HEK293 (cell line): ENCODE data around the gene TMEM151A.
"Not testable (repeated sequence)": the region's sequence is repeated elsewhere in the genome, so short reads cannot be mapped to it uniquely, and the experiment has no call there.

Experiments
- CTCF ChIA-PET: fragments of 350-600 bp; formaldehyde crosslinking; extraction: SDS; loops from one replicate; lab custom pipeline; 2021; ENCODE audit warnings: antibody characterized with exemption; lab: Yijun Ruan, JAX
- POLR2A ChIA-PET: fragments of 300-600 bp; formaldehyde crosslinking; extraction: SDS; loops from one replicate; lab custom pipeline; 2020; ENCODE audit warnings: antibody characterized with exemption, inconsistent platforms; lab: Yijun Ruan, JAX
- H3K27ac ChIP-seq: fragments of 200-500 bp; sonication (Bioruptor generic); 2 replicates; pipeline ENCODE4 v1.5.1; 2014; ENCODE audit warnings: low read depth, low read length, control low read depth, inconsistent platforms; ENCODE audit errors: extremely low read depth
- H3K36me3 ChIP-seq, 2 experiments: fragments of 200-500 bp in 1 of 2; sonication (Bioruptor generic) in 1 of 2; 1 replicate in 1 of 2; 2 replicates in 1 of 2; pipeline ENCODE4 v1.5.1; 2014 to 2017; ENCODE audit warnings: inconsistent platforms in 2 of 2, low read length in 2 of 2; ENCODE audit not compliant: control insufficient read depth in 2 of 2, insufficient read depth in 1 of 2
- H3K4me1 ChIP-seq: fragments of 200-500 bp; sonication (Bioruptor generic); 2 replicates; pipeline ENCODE4 v1.5.1; 2014; ENCODE audit warnings: mild to moderate bottlenecking, low read length, inconsistent platforms; ENCODE audit not compliant: control insufficient read depth, insufficient read depth
- H3K4me3 ChIP-seq: 2 replicates; pipeline ENCODE4 v1.5.1; 2011; ENCODE audit warnings: low read depth, mild to moderate bottlenecking, control low read depth, low read length, moderate library complexity
- H3K9me3 ChIP-seq: fragments of 200-500 bp; sonication (Bioruptor generic); 2 replicates; pipeline ENCODE4 v1.5.1; 2014; ENCODE audit warnings: low read depth, low read length, inconsistent platforms; ENCODE audit not compliant: control insufficient read depth, insufficient read depth
- BCL11A ChIP-seq: fragments of 450-650 bp; formaldehyde crosslinking; IDR thresholded peaks from 2 replicates; pipeline ENCODE4 v1.5.1; 2016; ENCODE audit warnings: low read depth, missing biosample characterization, missing genetic modification characterization
- EGR2 ChIP-seq: fragments of 450-650 bp; formaldehyde crosslinking; IDR thresholded peaks from 2 replicates; pipeline ENCODE4 v1.5.1; 2016; ENCODE audit warnings: low read depth, missing biosample characterization, missing genetic modification characterization
- FEZF1 ChIP-seq: fragments of 450-650 bp; formaldehyde crosslinking; IDR thresholded peaks from 2 replicates; pipeline ENCODE4 v1.5.1; 2016; ENCODE audit warnings: missing biosample characterization, missing genetic modification characterization
- KLF17 ChIP-seq: fragments of 450-650 bp; formaldehyde crosslinking; IDR thresholded peaks from 2 replicates; pipeline ENCODE4 v1.5.1; 2016; ENCODE audit warnings: missing biosample characterization, missing genetic modification characterization
- MZF1 ChIP-seq: fragments of 450-650 bp; formaldehyde crosslinking; IDR thresholded peaks from 2 replicates; pipeline ENCODE4 v1.5.1; 2017; ENCODE audit warnings: missing biosample characterization, missing genetic modification characterization, borderline replicate concordance
- TCF7L2 ChIP-seq: IDR thresholded peaks from 2 replicates; pipeline ENCODE4 v1.6.1; 2011; ENCODE audit warnings: low read depth, mild to moderate bottlenecking, inconsistent platforms, low read length, moderate library complexity, borderline replicate concordance
- ZEB2 ChIP-seq: fragments of 450-650 bp; formaldehyde crosslinking; IDR thresholded peaks from 2 replicates; pipeline ENCODE4 v1.5.1; 2016; ENCODE audit warnings: missing biosample characterization, missing genetic modification characterization
- ZFP37 ChIP-seq: fragments of 450-650 bp; formaldehyde crosslinking; IDR thresholded peaks from 2 replicates; pipeline ENCODE4 v1.5.1; 2016; ENCODE audit warnings: missing biosample characterization, missing genetic modification characterization
- ZNF114 ChIP-seq: fragments of 450-650 bp; formaldehyde crosslinking; IDR thresholded peaks from 2 replicates; pipeline ENCODE4 v1.5.0; 2017; ENCODE audit warnings: missing biosample characterization, missing genetic modification characterization
- ZNF214 ChIP-seq: fragments of 450-650 bp; formaldehyde crosslinking; IDR thresholded peaks from 2 replicates; pipeline ENCODE4 v1.5.1; 2017; ENCODE audit warnings: missing biosample characterization, mild to moderate bottlenecking, missing genetic modification characterization, borderline replicate concordance
- ZNF24 ChIP-seq: fragments of 450-650 bp; formaldehyde crosslinking; IDR thresholded peaks from 2 replicates; pipeline ENCODE4 v1.5.1; 2016; ENCODE audit warnings: missing biosample characterization, missing genetic modification characterization
- ZNF433 ChIP-seq: fragments of 450-650 bp; formaldehyde crosslinking; IDR thresholded peaks from 2 replicates; pipeline ENCODE4 v1.5.1; 2016; ENCODE audit warnings: missing biosample characterization, missing genetic modification characterization, low read depth
- ZNF48 ChIP-seq: fragments of 450-650 bp; formaldehyde crosslinking; IDR thresholded peaks from 2 replicates; pipeline ENCODE4 v1.5.1; 2016; ENCODE audit warnings: missing biosample characterization, missing genetic modification characterization
- ZNF510 ChIP-seq: fragments of 450-650 bp; formaldehyde crosslinking; IDR thresholded peaks from 2 replicates; pipeline ENCODE4 v1.5.1; 2018; ENCODE audit warnings: mild to moderate bottlenecking, missing genetic modification characterization, missing biosample characterization; ENCODE audit not compliant: insufficient replicate concordance
- ZNF544 ChIP-seq: fragments of 450-650 bp; formaldehyde crosslinking; IDR thresholded peaks from 2 replicates; pipeline ENCODE4 v1.5.0; 2017; ENCODE audit warnings: missing biosample characterization, missing genetic modification characterization
- ZNF830 ChIP-seq: fragments of 450-650 bp; IDR thresholded peaks from 2 replicates; pipeline ENCODE4 v1.5.0; 2018; ENCODE audit warnings: missing biosample characterization, missing genetic modification characterization, low read depth, mild to moderate bottlenecking, moderate library complexity
- TF ChIP-seq, protein P1 (sequence below): fragments of 450-650 bp; formaldehyde crosslinking; IDR thresholded peaks from 2 replicates; pipeline ENCODE4 v1.5.1; 2016; ENCODE audit warnings: missing biosample characterization, missing genetic modification characterization
- TF ChIP-seq, protein P2 (sequence below): fragments of 450-650 bp; formaldehyde crosslinking; IDR thresholded peaks from 2 replicates; pipeline ENCODE4 v1.5.1; 2017; ENCODE audit warnings: missing biosample characterization, missing genetic modification characterization
- TF ChIP-seq, protein P3 (sequence below): fragments of 450-650 bp; formaldehyde crosslinking; IDR thresholded peaks from 2 replicates; pipeline ENCODE4 v1.5.1; 2016; ENCODE audit warnings: missing biosample characterization, missing genetic modification characterization

The TMEM151A gene

DNA sequence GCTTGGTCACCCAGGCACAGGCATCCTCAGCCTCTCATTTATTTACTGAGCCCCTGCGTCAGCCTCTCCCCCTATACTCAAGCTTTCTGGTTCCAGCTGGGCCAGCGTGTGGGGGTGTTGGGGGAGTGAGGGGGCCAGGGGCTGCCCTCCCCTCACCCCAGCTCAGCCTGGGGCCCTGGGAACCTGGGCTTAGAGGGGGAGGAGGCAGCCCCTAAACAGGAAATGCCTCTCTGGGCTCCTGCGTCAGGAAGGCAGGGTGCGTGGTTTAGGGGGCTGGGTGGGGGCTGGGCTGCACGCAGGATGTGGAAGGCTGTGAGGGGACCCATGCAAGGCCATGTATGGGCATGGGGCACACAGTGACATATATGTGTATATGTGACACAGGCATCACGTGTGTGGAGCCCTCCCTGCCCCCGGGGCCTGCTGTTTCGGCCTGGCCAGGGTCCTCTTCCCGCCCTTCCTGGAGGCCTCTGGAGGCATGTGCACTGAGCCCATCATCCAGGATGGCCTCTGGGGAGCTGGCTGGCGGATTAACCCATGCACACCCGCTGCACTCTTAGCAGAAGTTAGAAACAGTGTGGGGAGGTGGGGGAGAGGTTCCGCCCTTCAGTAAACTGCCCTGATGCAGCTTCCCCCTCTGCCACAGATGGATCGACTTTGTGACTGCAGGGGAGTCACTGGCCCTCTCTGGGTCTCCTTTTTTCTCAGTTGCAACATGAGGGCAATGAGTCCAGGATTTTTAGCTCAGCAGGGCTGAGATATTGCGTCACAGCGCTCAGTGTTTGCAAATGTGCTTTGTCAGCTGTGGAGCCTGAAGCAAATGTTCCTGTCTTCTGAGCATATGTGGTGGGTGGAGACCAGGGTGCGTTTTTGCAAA, 26.3 kb downstream of the TMEM151A start:
- CTCF ChIA-PET = no interaction called here
- Histone ChIP-seq H3K36me3 (no peaks in the 10 kb centered on the region), H3K9me3 (no peaks in the 10 kb centered on the region), H3K4me3 (no peak overlapping the region)
- POLR2A ChIA-PET = interaction anchor here (1.2 kb wide), 1 partner anchor 18 kb away, joined by 3 read pairs; the partner anchor contains the start of gene RIN1
- TF ChIP-seq, protein P1, sequence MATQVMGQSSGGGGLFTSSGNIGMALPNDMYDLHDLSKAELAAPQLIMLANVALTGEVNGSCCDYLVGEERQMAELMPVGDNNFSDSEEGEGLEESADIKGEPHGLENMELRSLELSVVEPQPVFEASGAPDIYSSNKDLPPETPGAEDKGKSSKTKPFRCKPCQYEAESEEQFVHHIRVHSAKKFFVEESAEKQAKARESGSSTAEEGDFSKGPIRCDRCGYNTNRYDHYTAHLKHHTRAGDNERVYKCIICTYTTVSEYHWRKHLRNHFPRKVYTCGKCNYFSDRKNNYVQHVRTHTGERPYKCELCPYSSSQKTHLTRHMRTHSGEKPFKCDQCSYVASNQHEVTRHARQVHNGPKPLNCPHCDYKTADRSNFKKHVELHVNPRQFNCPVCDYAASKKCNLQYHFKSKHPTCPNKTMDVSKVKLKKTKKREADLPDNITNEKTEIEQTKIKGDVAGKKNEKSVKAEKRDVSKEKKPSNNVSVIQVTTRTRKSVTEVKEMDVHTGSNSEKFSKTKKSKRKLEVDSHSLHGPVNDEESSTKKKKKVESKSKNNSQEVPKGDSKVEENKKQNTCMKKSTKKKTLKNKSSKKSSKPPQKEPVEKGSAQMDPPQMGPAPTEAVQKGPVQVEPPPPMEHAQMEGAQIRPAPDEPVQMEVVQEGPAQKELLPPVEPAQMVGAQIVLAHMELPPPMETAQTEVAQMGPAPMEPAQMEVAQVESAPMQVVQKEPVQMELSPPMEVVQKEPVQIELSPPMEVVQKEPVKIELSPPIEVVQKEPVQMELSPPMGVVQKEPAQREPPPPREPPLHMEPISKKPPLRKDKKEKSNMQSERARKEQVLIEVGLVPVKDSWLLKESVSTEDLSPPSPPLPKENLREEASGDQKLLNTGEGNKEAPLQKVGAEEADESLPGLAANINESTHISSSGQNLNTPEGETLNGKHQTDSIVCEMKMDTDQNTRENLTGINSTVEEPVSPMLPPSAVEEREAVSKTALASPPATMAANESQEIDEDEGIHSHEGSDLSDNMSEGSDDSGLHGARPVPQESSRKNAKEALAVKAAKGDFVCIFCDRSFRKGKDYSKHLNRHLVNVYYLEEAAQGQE (tag by site-specific recombination) = no peak
- TF ChIP-seq ZNF48 (no peak), FEZF1 (no peak)
- TF ChIP-seq, all 188 proteins: peak for 0
- Histone ChIP-seq H3K27ac (no peak overlapping the region), H3K4me1 (no peaks in the 10 kb centered on the region)

DNA sequence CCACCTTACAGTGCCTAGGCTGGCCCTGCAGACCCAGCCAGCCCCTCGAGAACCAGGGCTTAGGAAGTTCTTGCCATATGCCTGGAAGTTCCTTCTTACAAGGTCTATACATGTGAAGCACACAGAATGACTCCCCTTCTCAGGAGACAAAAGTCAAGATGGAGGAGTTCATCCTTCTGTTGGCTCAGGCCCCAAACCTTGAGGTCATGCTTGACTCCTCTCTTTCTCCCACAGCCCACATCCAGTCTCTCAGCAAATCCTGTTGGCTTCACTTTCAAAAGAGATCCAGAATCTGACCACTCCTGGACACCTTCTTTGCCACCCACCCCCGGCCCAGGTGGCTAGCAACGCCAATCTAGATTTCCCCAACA, 26.9 kb downstream of the TMEM151A start:
- H3K9me3 ChIP-seq = no peaks in the 10 kb centered on the region
- H3K4me3 ChIP-seq = no peak overlapping the region
- ChIA-PET POLR2A (no interaction called here), CTCF (no interaction called here)
- no peak overlapping the region for H3K27ac ChIP-seq
- H3K36me3 ChIP-seq = no peaks in the 10 kb centered on the region
- TF ChIP-seq EGR2 (tag by site-specific recombination) (no peak), TCF7L2 (no peak), BCL11A (tag by site-specific recombination) (no peak), KLF17 (tag by site-specific recombination) (no peak), ZEB2 (tag by site-specific recombination) (no peak), MZF1 (no peak), ZNF544 (tag by site-specific recombination) (no peak), ZNF114 (no peak), ZNF214 (no peak), ZFP37 (tag by site-specific recombination) (no peak), ZNF433 (tag by site-specific recombination) (no peak), ZNF510 (tag by site-specific recombination) (no peak), ZNF24 (no peak), ZNF830 (tag by site-specific recombination) (no peak)
- TF ChIP-seq, protein P2, sequence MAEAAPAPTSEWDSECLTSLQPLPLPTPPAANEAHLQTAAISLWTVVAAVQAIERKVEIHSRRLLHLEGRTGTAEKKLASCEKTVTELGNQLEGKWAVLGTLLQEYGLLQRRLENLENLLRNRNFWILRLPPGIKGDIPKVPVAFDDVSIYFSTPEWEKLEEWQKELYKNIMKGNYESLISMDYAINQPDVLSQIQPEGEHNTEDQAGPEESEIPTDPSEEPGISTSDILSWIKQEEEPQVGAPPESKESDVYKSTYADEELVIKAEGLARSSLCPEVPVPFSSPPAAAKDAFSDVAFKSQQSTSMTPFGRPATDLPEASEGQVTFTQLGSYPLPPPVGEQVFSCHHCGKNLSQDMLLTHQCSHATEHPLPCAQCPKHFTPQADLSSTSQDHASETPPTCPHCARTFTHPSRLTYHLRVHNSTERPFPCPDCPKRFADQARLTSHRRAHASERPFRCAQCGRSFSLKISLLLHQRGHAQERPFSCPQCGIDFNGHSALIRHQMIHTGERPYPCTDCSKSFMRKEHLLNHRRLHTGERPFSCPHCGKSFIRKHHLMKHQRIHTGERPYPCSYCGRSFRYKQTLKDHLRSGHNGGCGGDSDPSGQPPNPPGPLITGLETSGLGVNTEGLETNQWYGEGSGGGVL (tag by site-specific recombination) = no peak
- TF ChIP-seq, protein P3, sequence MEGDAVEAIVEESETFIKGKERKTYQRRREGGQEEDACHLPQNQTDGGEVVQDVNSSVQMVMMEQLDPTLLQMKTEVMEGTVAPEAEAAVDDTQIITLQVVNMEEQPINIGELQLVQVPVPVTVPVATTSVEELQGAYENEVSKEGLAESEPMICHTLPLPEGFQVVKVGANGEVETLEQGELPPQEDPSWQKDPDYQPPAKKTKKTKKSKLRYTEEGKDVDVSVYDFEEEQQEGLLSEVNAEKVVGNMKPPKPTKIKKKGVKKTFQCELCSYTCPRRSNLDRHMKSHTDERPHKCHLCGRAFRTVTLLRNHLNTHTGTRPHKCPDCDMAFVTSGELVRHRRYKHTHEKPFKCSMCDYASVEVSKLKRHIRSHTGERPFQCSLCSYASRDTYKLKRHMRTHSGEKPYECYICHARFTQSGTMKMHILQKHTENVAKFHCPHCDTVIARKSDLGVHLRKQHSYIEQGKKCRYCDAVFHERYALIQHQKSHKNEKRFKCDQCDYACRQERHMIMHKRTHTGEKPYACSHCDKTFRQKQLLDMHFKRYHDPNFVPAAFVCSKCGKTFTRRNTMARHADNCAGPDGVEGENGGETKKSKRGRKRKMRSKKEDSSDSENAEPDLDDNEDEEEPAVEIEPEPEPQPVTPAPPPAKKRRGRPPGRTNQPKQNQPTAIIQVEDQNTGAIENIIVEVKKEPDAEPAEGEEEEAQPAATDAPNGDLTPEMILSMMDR (tag by site-specific recombination) = no peak
- no peaks in the 10 kb centered on the region for H3K4me1 ChIP-seq

DNA sequence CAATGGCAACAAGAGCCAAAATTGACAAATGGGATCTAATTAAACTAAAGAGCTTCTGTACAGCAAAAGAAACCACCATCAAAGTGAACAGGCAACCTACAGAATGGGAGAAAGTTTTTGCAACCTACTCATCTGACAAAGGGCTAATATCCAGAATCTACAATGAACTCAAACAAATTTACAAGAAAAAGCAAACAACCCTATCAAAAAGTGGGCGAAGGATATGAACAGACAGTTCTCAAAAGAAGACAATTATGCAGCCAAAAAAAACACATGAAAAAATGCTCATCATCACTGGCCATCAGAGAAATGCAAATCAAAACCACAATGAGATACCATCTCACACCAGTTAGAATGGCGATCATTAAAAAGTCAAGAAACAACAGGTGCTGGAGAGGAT, 28.6 kb downstream of the TMEM151A start:
- H3K27ac ChIP-seq, H3K4me1 ChIP-seq, H3K4me3 ChIP-seq, H3K9me3 ChIP-seq, H3K36me3 ChIP-seq, POLR2A ChIA-PET: not testable (repeated sequence)
- CTCF ChIA-PET = interaction anchor here (0.6 kb wide), 1 partner anchor 16 kb away, joined by 4 read pairs; the partner anchor contains the start of gene RIN1
